GM18868 (cell line): Measurements from ENCODE around the gene PTPRG.
"Not testable (repeated sequence)": the region's sequence is repeated elsewhere in the genome, so short reads cannot be mapped to it uniquely, and the experiment has no call there.

Experiments
- ATAC-seq: cut with Tn5 transposase; IDR thresholded peaks from one replicate; pipeline ENCODE4 v1.9.1; 2021; ENCODE audit warnings: mild to moderate bottlenecking, moderate library complexity; ENCODE audit not compliant: unreplicated experiment

The PTPRG gene

GRCh38 chr3:61715886-61716527 is 154.6 kb downstream of the PTPRG start:
- no peak for ATAC-seq

- not testable (repeated sequence) for ATAC-seq
Measured at GRCh38 chr3:61716693-61717092, 155.3 kb downstream of the PTPRG start.

GRCh38 chr3:61718565-61718964 is 157.2 kb downstream of the PTPRG start:
- no peak for ATAC-seq

GRCh38 chr3:61719278-61719977 is 158.1 kb downstream of the PTPRG start:
- no peak for ATAC-seq

- no peak for ATAC-seq
Measured at GRCh38 chr3:61723038-61723437, 161.7 kb downstream of the PTPRG start.

- no peak for ATAC-seq
Measured at GRCh38 chr3:61724183-61724582, 162.8 kb downstream of the PTPRG start.

- ATAC-seq = no peak
Measured at GRCh38 chr3:61724801-61725200, 163.4 kb downstream of the PTPRG start.

GRCh38 chr3:61725851-61726333 is 164.5 kb downstream of the PTPRG start:
- no peak for ATAC-seq

- no peak for ATAC-seq
Measured at GRCh38 chr3:61727435-61727834, 166.1 kb downstream of the PTPRG start.

GRCh38 chr3:61729038-61729634 is 167.8 kb downstream of the PTPRG start:
- ATAC-seq = no peak

GRCh38 chr3:61730056-61730455 is 168.7 kb downstream of the PTPRG start:
- no peak for ATAC-seq

GRCh38 chr3:61730577-61731231 is 169.3 kb downstream of the PTPRG start:
- no peak for ATAC-seq

- no peak for ATAC-seq
Measured at GRCh38 chr3:61733000-61733399, 171.6 kb downstream of the PTPRG start.

GRCh38 chr3:61733876-61734275 is 172.5 kb downstream of the PTPRG start:
- no peak for ATAC-seq

GRCh38 chr3:61734749-61735686 is 173.6 kb downstream of the PTPRG start:
- ATAC-seq = no peak

GRCh38 chr3:61736506-61736905 is 175.1 kb downstream of the PTPRG start:
- no peak for ATAC-seq

- no peak for ATAC-seq
Measured at GRCh38 chr3:61739640-61740039, 178.3 kb downstream of the PTPRG start.

GRCh38 chr3:61740494-61740893 is 179.1 kb downstream of the PTPRG start:
- no peak for ATAC-seq

- no peak for ATAC-seq
Measured at GRCh38 chr3:61741551-61741950, 180.2 kb downstream of the PTPRG start.

GRCh38 chr3:61742006-61742405 is 180.6 kb downstream of the PTPRG start:
- ATAC-seq = no peak
